Liver (tissue), 9 donors: ENCODE measurements around the gene WIZ. TPM values are rescaled to one million over a fixed set of nuclear protein-coding genes. Genes with fewer than 3 reads are reported as not detected.

Experiments used
- DNase-seq: peaks from one replicate; pipeline ENCODE4 v3.0.0-alpha.2; 2017; ENCODE audit warnings: low spot score
- H3K27ac ChIP-seq, 2 donors: one replicate each; pipeline ENCODE4 v1.7.0; 2013; ENCODE audit warnings: inconsistent platforms in 2 of 2, low read length in 2 of 2, control low read depth in 1 of 2, low read depth in 1 of 2, mild to moderate bottlenecking in 1 of 2
- H3K27me3 ChIP-seq, 4 donors: one replicate each; pipeline versions ENCODE4 v1.6.1 to v1.7.0; 2013; ENCODE audit warnings: low read length in 3 of 4, inconsistent platforms in 1 of 4, mild to moderate bottlenecking in 1 of 4, moderate library complexity in 1 of 4; ENCODE audit not compliant: control insufficient read depth in 4 of 4, insufficient read depth in 4 of 4
- H3K36me3 ChIP-seq, 4 donors: one replicate each; pipeline versions ENCODE4 v1.6.1 to v1.7.0; 2013; ENCODE audit warnings: low read length in 3 of 4, mild to moderate bottlenecking in 3 of 4, low read depth in 1 of 4, moderate library complexity in 1 of 4; ENCODE audit not compliant: control insufficient read depth in 4 of 4, insufficient read depth in 3 of 4
- H3K4me1 ChIP-seq, 4 donors: one replicate each; pipeline versions ENCODE4 v1.6.1 to v1.7.0; 2013; ENCODE audit warnings: low read length in 3 of 4, mild to moderate bottlenecking in 3 of 4, moderate library complexity in 1 of 4; ENCODE audit not compliant: control insufficient read depth in 4 of 4, insufficient read depth in 4 of 4
- H3K4me3 ChIP-seq, 3 donors: one replicate each; pipeline versions ENCODE4 v1.6.1 to v1.7.0; 2013; ENCODE audit warnings: low read length in 3 of 3, control low read depth in 1 of 3, low read depth in 1 of 3, mild to moderate bottlenecking in 1 of 3
- H3K9ac ChIP-seq, 2 donors: one replicate each; pipeline ENCODE4 v1.7.0; 2013; ENCODE audit warnings: low read length in 2 of 2, mild to moderate bottlenecking in 2 of 2, moderate library complexity in 2 of 2, control low read depth in 1 of 2, low read depth in 1 of 2
- H3K9me3 ChIP-seq, 4 donors: one replicate each; pipeline versions ENCODE4 v1.6.1 to v1.7.0; 2013; ENCODE audit warnings: low read length in 3 of 4; ENCODE audit not compliant: control insufficient read depth in 4 of 4
- ATF3 ChIP-seq: IDR thresholded peaks from 2 replicates; pipeline ENCODE4 v1.6.1; 2016; ENCODE audit warnings: antibody characterized with exemption
- CTCF ChIP-seq: fragments of 150-350 bp; IDR thresholded peaks from 2 replicates; pipeline ENCODE4 v1.5.1; 2017; ENCODE audit warnings: improper control_type of control experiment, low read depth, low read length; ENCODE audit not compliant: missing input control
- FOXA1 ChIP-seq: IDR thresholded peaks from 2 replicates; pipeline ENCODE4 v1.6.1; 2016; ENCODE audit warnings: antibody characterized with exemption
- FOXA2 ChIP-seq: IDR thresholded peaks from 2 replicates; pipeline ENCODE4 v1.6.1; 2016; ENCODE audit warnings: antibody characterized with exemption
- GABPA ChIP-seq, 2 donors: IDR thresholded peaks in 1 of 2; conservative IDR thresholded peaks in 1 of 2; 2 replicates each; pipeline ENCODE4 v1.6.1; 2016; ENCODE audit warnings: antibody characterized with exemption in 2 of 2, mild to moderate bottlenecking in 1 of 2, moderate library complexity in 1 of 2
- HNF4A ChIP-seq, 2 donors: conservative IDR thresholded peaks; 2 replicates each; pipeline ENCODE4 v1.6.1; 2016; ENCODE audit warnings: antibody characterized with exemption in 2 of 2, mild to moderate bottlenecking in 2 of 2
- HNF4G ChIP-seq: IDR thresholded peaks from 2 replicates; pipeline ENCODE4 v1.6.1; 2016; ENCODE audit warnings: antibody characterized with exemption
- JUND ChIP-seq, 2 donors: IDR thresholded peaks; 2 replicates each; pipeline ENCODE4 v1.6.1; 2016; ENCODE audit warnings: antibody characterized with exemption in 2 of 2
- NR2F2 ChIP-seq: IDR thresholded peaks from 2 replicates; pipeline ENCODE4 v1.6.1; 2016; ENCODE audit warnings: antibody characterized with exemption
- RAD21 ChIP-seq, 2 donors: IDR thresholded peaks; 2 replicates each; pipeline ENCODE4 v1.6.1; 2016; ENCODE audit warnings: antibody characterized with exemption in 2 of 2, mild to moderate bottlenecking in 2 of 2
- RXRA ChIP-seq, 2 donors: IDR thresholded peaks; 2 replicates each; pipeline ENCODE4 v1.6.1; 2017 to 2018; ENCODE audit warnings: antibody characterized with exemption in 2 of 2, mild to moderate bottlenecking in 1 of 2
- SP1 ChIP-seq: IDR thresholded peaks from 2 replicates; pipeline ENCODE4 v1.6.1; 2018; ENCODE audit warnings: antibody characterized with exemption, mild to moderate bottlenecking
- TAF1 ChIP-seq: conservative IDR thresholded peaks from 2 replicates; pipeline ENCODE4 v1.6.1; 2016; ENCODE audit warnings: antibody characterized with exemption, mild to moderate bottlenecking
- YY1 ChIP-seq: IDR thresholded peaks from 2 replicates; pipeline ENCODE4 v1.6.1; 2016; ENCODE audit warnings: antibody characterized with exemption, mild to moderate bottlenecking
- WGBS: extraction: QIAGEN DNeasy Blood & Tissue Kit; methylation state at CpG from one replicate; pipeline ENCODE4 v1.1.7; 2013; 5-methylcytosine and 5-hydroxymethylcytosine counted together
- polyA plus RNA-seq, 2 donors: library from polyadenylated mRNA; stranded (reverse) in 1 of 2; unstranded in 1 of 2; fragments of 200-250 nt in 1 of 2; fragments of >200 nt in 1 of 2; fragmentation: Nextera tagmentation in 1 of 2; extraction: Ambion mirVana in 1 of 2; gene quantifications; one replicate each; pipeline versions ENCODE4 v1.2.1 to v1.2.3, GENCODE V29; 2013 to 2015
- total RNA-seq, 2 donors: library from RNA; depleted of rRNA; stranded (reverse); fragments of >200 nt; gene quantifications; one replicate each; pipeline ENCODE4 v1.2.3, GENCODE V29; 2014
- TF ChIP-seq, protein P1 (sequence below): IDR thresholded peaks from 2 replicates; pipeline ENCODE4 v1.6.1; 2016; ENCODE audit warnings: antibody characterized with exemption, mild to moderate bottlenecking
- TF ChIP-seq, protein P2 (sequence below): IDR thresholded peaks from 2 replicates; pipeline ENCODE4 v1.6.1; 2016; ENCODE audit warnings: antibody characterized with exemption
- donor health status: healthy.
- donor health status: healthy.
- donor health status: healthy.
- donor health status: healthy.
- donor health status: healthy.

The WIZ gene
- total and polyA plus RNA-seq, 4 donors, result 3.8 to 12.7 (median 8.6) TPM

DNA sequence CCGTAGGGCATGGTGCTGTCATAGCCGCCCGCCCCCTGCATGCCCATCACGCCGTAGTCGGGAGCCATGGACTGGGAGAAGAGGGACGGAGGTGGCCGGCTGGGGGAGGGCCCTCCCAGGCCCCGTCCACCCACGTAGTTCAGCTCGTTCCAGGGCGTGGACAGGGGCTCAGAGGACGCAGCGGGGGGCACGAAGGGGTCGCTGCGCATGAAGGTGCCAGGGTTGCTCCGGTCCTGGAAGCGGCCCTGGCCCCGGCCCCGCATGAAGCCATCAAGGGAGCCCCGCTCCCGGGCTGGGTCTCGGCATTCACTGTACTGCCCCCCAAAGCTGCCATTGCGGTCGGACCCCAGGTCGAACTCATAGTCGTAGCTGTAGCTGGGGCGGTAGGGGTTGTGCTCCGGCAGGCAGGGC lies 76.9 kb downstream of the WIZ start (continued):
- TF ChIP-seq, protein P1, sequence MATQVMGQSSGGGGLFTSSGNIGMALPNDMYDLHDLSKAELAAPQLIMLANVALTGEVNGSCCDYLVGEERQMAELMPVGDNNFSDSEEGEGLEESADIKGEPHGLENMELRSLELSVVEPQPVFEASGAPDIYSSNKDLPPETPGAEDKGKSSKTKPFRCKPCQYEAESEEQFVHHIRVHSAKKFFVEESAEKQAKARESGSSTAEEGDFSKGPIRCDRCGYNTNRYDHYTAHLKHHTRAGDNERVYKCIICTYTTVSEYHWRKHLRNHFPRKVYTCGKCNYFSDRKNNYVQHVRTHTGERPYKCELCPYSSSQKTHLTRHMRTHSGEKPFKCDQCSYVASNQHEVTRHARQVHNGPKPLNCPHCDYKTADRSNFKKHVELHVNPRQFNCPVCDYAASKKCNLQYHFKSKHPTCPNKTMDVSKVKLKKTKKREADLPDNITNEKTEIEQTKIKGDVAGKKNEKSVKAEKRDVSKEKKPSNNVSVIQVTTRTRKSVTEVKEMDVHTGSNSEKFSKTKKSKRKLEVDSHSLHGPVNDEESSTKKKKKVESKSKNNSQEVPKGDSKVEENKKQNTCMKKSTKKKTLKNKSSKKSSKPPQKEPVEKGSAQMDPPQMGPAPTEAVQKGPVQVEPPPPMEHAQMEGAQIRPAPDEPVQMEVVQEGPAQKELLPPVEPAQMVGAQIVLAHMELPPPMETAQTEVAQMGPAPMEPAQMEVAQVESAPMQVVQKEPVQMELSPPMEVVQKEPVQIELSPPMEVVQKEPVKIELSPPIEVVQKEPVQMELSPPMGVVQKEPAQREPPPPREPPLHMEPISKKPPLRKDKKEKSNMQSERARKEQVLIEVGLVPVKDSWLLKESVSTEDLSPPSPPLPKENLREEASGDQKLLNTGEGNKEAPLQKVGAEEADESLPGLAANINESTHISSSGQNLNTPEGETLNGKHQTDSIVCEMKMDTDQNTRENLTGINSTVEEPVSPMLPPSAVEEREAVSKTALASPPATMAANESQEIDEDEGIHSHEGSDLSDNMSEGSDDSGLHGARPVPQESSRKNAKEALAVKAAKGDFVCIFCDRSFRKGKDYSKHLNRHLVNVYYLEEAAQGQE, result no peak
- TF ChIP-seq CTCF (no peak), NR2F2 (no peak), RAD21 (IDR thresholded peaks at IDR 0.05) (no peak), SP1 (no peak), JUND (IDR thresholded peaks at IDR 0.05) (no peak)

DNA sequence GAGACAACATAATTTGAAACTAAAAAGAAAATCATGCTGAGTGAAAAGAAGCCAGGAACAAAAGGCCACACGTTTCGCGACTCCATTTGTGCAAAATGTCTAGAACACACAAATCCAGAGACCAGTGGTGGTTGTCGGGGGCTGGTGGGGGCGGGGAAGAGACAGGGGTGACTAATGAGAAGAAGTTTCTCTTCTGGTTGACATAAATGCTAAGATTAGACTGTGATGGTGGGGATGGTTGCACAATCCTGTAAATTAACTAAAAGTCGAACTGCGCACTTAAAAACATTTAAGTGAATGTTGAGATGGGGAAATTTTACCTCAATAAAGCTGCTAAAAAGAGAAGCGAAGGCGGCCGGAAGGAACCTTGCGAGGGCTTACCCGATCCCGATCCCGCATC lies 77.3 kb downstream of the WIZ start:
- Histone ChIP-seq H3K9ac (no peak overlapping the region), H3K27me3 (no peaks in the 10 kb centered on the region), H3K27ac (no peak overlapping the region), H3K9me3 (no peaks in the 10 kb centered on the region), H3K36me3 (peaks cover 16 to 57% (median 28%) of the 10 kb centered on the region in 4 donors), H3K4me3 (no peak overlapping the region), H3K4me1 (peaks cover 23 to 46% (median 29%) of the 10 kb centered on the region in 4 donors)
- DNase-seq, result no peak
- no peak for TF ChIP-seq RAD21 (IDR thresholded peaks at IDR 0.05)
- TF ChIP-seq HNF4G, result no peak
- no peak for TF ChIP-seq ATF3
- TF ChIP-seq YY1, result no peak
- TF ChIP-seq, protein P2, sequence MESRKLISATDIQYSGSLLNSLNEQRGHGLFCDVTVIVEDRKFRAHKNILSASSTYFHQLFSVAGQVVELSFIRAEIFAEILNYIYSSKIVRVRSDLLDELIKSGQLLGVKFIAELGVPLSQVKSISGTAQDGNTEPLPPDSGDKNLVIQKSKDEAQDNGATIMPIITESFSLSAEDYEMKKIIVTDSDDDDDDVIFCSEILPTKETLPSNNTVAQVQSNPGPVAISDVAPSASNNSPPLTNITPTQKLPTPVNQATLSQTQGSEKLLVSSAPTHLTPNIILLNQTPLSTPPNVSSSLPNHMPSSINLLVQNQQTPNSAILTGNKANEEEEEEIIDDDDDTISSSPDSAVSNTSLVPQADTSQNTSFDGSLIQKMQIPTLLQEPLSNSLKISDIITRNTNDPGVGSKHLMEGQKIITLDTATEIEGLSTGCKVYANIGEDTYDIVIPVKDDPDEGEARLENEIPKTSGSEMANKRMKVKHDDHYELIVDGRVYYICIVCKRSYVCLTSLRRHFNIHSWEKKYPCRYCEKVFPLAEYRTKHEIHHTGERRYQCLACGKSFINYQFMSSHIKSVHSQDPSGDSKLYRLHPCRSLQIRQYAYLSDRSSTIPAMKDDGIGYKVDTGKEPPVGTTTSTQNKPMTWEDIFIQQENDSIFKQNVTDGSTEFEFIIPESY, result no peak
- no peak for TF ChIP-seq JUND (IDR thresholded peaks at IDR 0.05)
- no peak for TF ChIP-seq FOXA2
- no peak for TF ChIP-seq TAF1
- no peak for TF ChIP-seq RXRA (IDR thresholded peaks at IDR 0.05)
- TF ChIP-seq FOXA1, result no peak
- no peak for TF ChIP-seq NR2F2
- no peak for TF ChIP-seq GABPA (IDR thresholded peaks at IDR 0.05 in 1 of 2, conservative IDR thresholded peaks at IDR 0.05 in 1 of 2)
- TF ChIP-seq HNF4A (conservative IDR thresholded peaks at IDR 0.05), result no peak
- WGBS, result 96% methylated on average over 14 of the region's 14 CpGs
